Hair follicle dermal papilla cell (primary cell): Measurements from ENCODE around the gene C5orf47. TPM values are rescaled to one million over a fixed set of nuclear protein-coding genes. Genes with fewer than 3 reads are reported as not detected.

Experiments
- total RNA-seq: library from RNA; depleted of rRNA; stranded (reverse); fragments of >200 nt; gene quantifications from 2 replicates; pipeline ENCODE4 v1.2.3, GENCODE V29; 2012

The C5orf47 gene, protein sequence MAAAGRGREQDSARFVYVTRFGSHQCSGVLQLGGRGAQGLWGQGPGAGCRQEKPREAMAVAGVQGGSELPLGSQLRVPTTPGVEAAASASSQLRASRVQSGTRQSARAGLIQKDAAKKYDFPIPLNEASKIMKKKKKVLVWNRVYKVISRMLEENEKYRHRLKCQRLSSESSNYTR
- not detected in 2 replicates for total RNA-seq

DNA sequence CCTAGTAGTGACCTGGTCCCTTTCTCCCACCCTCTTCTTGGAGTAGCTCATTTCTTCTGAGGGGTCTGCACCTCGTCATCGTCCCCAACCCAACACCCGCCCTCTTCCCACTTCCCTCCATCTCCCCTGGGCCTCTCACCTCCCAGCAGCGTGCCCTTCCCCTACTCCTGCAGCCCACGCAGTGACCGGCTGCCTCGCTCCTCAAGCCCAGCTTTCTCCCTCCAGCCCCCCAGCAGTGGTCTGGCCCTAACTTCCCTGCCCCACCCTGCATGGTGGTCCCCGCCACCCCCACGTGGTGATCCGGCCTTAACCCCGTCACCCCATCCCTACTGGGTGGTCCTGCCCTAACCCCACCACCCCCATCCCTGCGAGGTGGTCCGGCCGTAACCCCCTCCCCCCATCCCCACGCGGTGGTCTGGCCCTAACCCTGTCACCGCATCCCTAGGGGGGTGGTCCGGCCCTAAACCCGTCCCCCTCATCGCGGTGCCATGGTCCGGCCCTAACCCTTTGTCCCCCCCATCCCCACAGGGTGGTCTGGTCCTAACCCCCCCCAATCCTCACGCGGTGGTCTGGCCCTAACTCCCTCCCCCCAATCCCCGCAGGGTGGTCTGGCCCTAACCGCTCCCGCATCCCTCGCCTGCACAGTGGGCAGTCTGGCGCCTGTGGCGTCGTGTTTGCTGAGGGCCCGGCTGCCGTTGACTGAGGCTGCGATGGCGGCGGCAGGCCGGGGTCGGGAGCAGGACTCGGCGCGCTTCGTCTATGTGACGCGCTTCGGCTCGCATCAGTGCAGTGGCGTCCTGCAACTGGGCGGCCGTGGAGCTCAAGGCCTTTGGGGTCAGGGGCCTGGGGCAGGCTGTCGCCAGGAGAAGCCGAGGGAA lies at the start of gene C5orf47:
Gene C5orf47, plus strand, starts transcription at position 617 of the 878 bp plus-strand sequence. Its CDS starts 94 bp downstream, at position 711.

DNA sequence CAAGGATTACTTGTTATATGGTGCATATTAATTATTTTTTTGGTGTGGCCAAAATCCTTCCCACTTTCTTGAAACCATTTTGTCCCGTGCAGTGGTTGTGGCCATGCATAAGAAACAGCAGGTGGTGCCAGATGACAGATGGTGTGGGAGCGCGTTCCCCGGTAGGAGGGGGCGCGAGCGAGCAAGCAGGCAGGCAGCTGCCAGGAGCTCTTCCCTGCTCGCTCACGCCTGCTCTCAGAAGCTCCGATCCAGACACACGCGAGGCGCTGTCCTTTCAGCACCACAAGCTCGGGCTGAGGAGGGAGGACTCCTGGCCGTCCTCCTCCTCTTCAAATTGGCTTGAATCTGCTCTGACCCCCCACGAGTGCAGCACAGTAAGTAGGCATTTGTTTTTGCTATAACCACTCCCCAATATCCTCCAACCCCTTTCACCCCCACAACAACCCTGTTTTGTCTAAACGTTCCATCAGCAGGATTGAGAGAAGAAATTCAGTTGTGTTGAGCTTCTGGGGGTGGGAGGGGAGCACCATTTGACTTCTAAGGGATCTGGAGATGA lies 56.6 kb downstream of the C5orf47 start, which contains the start of gene NSG2:
Gene NSG2, plus strand, starts transcription at position 237 of the 556 bp plus-strand sequence. CDS start 1,050 bp downstream, outside the sequence.

Other genes with a start within 250 kb of the C5orf47 start
- 30.8 and 39.1 TPM in 2 replicates for gene CPEB4, start 100.8 kb upstream of the C5orf47 start, total RNA-seq
- under 0.01 TPM in 1 of 2 replicates, not detected in the other for gene NSG2, start 56.5 kb downstream of the C5orf47 start, total RNA-seq